ACC112 (cell line): ENCODE results near the gene GCDH.
A peak's percentile ranks its signal among the peaks of the same experiment; 100 is the strongest.
"Not testable (repeated sequence)": the region's sequence is repeated elsewhere in the genome, so short reads cannot be mapped to it uniquely, and the experiment has no call there.

Experiments
- H2AFZ ChIP-seq: fragments of 200-600 bp; sonication (generic); one replicate; pipeline ENCODE4 v1.6.0; 2017; ENCODE audit warnings: antibody characterized with exemption, low read length; ENCODE audit not compliant: unreplicated experiment
- H3K27ac ChIP-seq: fragments of 200-600 bp; sonication (generic); 2 replicates; pipeline ENCODE4 v1.5.1; 2014; ENCODE audit warnings: low read depth, mild to moderate bottlenecking, antibody characterized with exemption, low read length, moderate library complexity
- H3K27me3 ChIP-seq: fragments of 200-600 bp; sonication (generic); 2 replicates; pipeline ENCODE4 v1.6.1; 2014; ENCODE audit warnings: mild to moderate bottlenecking, antibody characterized with exemption, low read length, moderate library complexity, mixed read lengths; ENCODE audit not compliant: insufficient read depth
- H3K36me3 ChIP-seq: fragments of 200-600 bp; sonication (generic); 2 replicates; pipeline ENCODE4 v1.6.1; 2016; ENCODE audit warnings: mild to moderate bottlenecking, antibody characterized with exemption, low read length, moderate library complexity, mixed read lengths; ENCODE audit not compliant: insufficient read depth
- H3K4me1 ChIP-seq: fragments of 200-600 bp; sonication (generic); one replicate; pipeline ENCODE4 v1.6.1; 2016; ENCODE audit warnings: low read length, mixed read lengths; ENCODE audit not compliant: insufficient read depth, unreplicated experiment, control insufficient read depth
- H3K4me3 ChIP-seq: fragments of 200-600 bp; sonication (generic); 2 replicates; pipeline ENCODE4 v1.5.1; 2014; ENCODE audit warnings: mild to moderate bottlenecking, low read depth, low read length
- H3K79me2 ChIP-seq: fragments of 200-600 bp; sonication (generic); one replicate; pipeline ENCODE4 v1.6.0; 2016; ENCODE audit warnings: low read length; ENCODE audit not compliant: control insufficient read depth, unreplicated experiment, insufficient read depth

GCDH gene

DNA sequence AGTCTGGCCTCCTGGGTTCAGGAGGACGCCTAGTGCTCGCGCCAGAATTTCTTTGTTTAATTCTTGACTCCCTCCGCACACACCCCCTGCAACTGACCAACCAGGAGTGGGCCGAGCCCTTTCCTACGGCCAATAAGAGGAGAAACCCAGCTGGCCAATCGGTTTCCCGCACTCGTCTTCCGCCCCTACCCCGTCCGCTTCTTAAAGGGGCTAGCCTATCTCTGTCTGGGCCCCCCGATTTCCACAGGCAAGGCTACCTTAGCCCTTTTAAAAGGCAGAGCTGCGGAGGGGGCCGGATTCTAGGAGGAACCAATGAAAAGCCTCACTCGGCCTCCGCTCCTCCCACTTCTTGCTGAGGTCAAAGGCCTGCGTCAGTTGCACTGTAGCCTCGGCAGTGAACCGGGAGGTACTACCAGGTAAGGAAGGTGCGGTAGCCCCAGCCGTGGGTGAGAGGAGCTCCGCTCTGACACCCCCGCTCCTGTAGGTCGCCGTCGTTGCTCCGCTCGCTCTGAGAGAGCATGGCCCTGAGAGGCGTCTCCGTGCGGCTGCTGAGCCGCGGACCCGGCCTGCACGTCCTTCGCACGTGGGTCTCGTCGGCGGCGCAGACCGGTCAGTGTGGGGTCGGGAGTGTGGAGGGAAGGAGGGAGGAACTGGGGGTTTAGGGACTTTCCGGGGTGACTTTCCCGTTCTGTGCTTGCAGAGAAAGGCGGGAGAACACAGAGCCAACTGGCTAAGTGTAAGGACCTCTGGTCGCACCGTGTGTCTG lies at the start of gene GCDH:
TSS of gene GCDH (plus strand) at position 374 of the 766 bp plus-strand sequence. CDS start at position 519, 145 bp downstream.
- Histone ChIP-seq H3K4me3 (peak within 1 kb of the TSS; percentile 88), H3K79me2 (no peaks in the 10 kb centered on the region), H3K4me1 (peaks cover 5% of the 10 kb centered on the region)

DNA sequence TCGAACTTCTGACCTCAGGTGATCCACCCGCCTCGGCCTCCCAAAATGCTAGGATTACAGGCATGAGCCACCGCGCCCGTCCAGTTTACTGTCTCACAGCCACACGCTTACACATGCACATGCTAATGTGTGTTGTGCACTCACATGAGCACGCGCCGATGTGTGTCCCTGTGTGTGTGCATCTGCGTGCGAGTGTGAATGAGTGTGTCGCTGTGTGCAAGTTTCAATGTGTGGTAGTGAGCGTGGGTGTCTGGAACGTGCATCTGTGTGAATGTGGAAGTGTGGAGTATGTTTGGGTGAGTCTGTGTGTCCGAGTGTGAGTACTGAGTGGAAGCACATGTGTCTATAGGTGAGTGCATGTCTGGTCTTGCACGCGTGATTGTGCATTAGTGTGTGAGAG lies 48.4 kb upstream of the GCDH start:
- Histone ChIP-seq H3K27ac (no peak overlapping the region), H3K36me3 (no peaks in the 10 kb centered on the region), H3K79me2 (no peaks in the 10 kb centered on the region), H3K4me1 (peaks cover 2% of the 10 kb centered on the region), H2AFZ (no peak overlapping the region), H3K27me3 (peaks cover 30% of the 10 kb centered on the region), H3K4me3 (no peak overlapping the region)

More for the DNA sequence above, at the start of gene GCDH:
- no peaks in the 10 kb centered on the region for H3K36me3 ChIP-seq
- peak within 1 kb of the TSS; percentile 55 for H2AFZ ChIP-seq
- H3K27me3 ChIP-seq, result peaks cover 12% of the 10 kb centered on the region; the same call in 1 of the 2 replicates
- no peak within 1 kb of the TSS for H3K27ac ChIP-seq

DNA sequence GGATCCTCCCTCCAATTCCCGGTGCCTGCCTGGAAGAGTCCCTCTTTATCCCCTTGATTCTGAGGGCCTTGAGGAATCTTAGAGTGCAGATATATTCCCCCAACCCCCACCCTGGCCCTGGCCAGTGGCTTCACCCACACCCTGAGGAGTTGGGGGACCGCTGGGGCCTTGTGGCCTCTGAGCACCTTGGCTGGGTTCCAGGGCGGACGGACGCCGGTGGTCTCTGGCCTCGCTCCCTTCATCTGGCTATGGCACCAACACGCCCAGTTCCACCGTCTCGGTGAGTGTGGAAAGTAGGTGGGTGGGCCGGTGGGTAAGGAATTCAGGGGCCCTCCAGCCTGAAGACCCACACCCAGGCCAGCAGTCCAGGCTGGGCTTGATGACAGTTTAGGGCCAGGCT lies 47.6 kb upstream of the GCDH start:
- peaks cover 2% of the 10 kb centered on the region for H3K4me1 ChIP-seq
- no peak overlapping the region for H3K27ac ChIP-seq
- peaks cover 24% of the 10 kb centered on the region for H3K27me3 ChIP-seq
- no peak overlapping the region for H3K4me3 ChIP-seq
- no peaks in the 10 kb centered on the region for H3K36me3 ChIP-seq
- H3K79me2 ChIP-seq, result no peaks in the 10 kb centered on the region
- no peak overlapping the region for H2AFZ ChIP-seq

DNA sequence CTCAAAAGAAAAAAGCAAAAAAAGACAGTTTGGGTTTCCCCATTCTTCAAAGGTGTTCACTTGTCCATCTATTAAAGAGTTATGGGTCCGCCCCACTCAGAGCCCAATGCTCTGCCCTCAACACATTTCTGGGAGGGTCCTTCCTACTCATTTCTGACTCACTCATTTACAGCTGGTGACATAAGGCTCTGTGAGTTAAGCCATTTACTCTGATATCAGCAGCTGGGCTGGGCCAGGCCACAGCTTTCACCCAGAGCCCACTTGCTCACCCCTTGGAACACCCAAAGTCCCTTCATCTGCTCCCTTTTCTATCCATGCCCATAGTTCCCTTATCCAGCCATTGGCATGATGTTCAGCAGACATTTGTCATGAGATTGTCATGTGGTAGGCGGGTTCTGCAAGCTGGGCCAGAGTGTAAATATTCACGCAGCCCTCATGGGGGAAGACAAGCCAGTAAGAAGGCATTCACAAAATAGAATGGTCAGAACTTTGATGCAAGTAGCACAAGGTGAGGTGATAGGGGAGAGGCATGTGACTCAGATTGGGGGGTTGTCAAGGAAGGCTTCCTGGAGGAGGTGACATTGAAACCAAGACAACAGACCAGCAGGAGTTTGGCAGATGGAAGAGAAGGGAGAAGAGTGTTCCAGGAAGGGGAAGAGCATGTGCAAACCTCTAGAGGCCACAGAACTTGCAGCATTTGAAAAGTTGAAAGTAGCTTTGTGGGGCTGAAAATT lies 46.8 kb upstream of the GCDH start:
- Histone ChIP-seq H3K27ac (no peak overlapping the region), H2AFZ (no peak overlapping the region), H3K4me1 (peaks cover 2% of the 10 kb centered on the region), H3K27me3 (peaks cover 16% of the 10 kb centered on the region), H3K4me3 (no peak overlapping the region), H3K36me3 (no peaks in the 10 kb centered on the region), H3K79me2 (no peaks in the 10 kb centered on the region)

DNA sequence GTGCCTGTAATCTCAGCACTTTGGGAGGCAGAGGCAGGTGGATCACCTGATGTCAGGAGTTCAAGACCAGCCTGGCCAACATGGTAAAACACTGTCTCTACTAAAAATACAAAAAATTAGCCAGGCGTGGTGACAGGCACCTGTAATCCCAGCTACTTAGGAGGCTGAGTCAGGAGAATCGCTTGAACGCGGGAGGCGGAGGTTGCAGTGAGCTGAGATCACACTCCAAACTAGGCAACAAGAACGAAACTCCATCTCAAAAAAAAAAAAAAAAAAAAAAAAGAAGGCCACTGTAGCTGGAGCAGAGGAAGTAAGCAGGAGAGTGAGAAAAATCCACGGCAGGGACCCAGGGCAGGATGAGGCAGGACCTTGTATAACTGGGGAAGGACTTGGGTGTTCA lies 44.3 kb upstream of the GCDH start:
- not testable (repeated sequence) for H3K4me1 ChIP-seq, H3K36me3 ChIP-seq, H2AFZ ChIP-seq, H3K27ac ChIP-seq, H3K4me3 ChIP-seq, H3K79me2 ChIP-seq, H3K27me3 ChIP-seq

DNA sequence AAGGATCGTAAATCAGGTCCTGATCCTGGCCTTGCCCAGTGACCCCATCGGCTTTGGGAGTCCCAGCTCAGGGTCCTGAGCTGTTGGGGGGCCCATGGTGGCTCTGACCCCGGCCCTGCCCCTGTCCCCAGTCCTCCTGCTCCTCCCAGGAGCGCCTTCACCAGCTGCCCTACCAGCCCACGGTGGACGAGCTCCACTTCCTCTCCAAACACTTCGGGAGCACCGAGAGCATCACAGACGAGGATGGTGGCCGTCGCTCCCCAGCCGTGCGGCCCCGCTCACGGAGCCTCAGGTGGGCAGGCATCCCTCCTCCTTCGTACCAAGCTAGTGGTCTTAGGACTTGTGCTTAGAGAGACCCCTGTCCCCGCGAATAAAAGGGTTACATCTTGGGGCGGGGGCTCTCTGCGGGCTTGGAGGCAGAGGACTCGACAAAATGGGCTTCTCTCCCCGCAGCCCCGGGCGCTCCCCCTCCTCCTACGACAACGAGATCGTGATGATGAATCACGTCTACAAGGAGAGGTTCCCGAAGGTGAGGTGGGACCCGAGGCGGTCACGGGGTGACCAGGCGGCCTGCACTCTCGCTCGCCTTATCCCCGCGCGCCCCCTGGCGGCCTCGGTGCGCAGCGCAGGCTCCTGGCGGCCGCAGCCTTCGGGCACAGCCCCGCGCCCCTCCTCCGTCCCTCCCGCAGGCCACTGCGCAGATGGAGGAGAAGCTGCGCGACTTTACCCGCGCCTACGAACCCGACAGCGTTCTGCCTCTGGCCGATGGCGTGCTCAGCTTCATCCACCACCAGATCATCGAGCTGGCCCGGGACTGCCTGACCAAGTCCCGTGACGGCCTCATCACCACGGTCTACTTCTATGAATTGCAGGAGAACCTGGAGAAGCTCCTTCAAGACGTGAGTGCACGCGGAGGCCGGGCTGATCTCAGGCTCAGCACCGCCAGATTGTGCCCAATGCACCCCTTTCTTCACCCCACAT lies 43.5 kb upstream of the GCDH start:
- Histone ChIP-seq H3K36me3 (no peaks in the 10 kb centered on the region), H3K27ac (no peak overlapping the region), H2AFZ (no peak overlapping the region), H3K27me3 (no peaks in the 10 kb centered on the region), H3K4me1 (peaks cover 2% of the 10 kb centered on the region), H3K4me3 (peak overlapping the region; percentile 59), H3K79me2 (no peaks in the 10 kb centered on the region)

DNA sequence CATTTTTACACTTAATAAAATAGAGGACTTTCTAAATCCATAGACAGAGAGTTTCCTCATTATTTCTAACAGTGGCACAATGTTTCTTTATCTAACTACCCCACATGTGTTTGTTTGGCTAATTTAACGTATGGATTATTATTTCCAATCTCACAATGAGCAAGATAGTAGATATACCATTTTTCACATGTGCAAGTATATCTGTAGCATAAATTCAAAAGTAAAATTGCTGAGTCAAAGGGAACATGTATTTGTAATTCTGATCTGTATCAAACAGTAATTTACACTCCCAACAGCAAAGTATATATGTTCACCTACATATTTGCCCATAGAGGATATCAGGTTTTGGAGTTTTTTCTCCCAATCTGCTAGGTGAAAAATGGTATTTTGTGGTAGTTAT lies 34.3 kb upstream of the GCDH start:
- no peaks in the 10 kb centered on the region for H3K27me3 ChIP-seq

DNA sequence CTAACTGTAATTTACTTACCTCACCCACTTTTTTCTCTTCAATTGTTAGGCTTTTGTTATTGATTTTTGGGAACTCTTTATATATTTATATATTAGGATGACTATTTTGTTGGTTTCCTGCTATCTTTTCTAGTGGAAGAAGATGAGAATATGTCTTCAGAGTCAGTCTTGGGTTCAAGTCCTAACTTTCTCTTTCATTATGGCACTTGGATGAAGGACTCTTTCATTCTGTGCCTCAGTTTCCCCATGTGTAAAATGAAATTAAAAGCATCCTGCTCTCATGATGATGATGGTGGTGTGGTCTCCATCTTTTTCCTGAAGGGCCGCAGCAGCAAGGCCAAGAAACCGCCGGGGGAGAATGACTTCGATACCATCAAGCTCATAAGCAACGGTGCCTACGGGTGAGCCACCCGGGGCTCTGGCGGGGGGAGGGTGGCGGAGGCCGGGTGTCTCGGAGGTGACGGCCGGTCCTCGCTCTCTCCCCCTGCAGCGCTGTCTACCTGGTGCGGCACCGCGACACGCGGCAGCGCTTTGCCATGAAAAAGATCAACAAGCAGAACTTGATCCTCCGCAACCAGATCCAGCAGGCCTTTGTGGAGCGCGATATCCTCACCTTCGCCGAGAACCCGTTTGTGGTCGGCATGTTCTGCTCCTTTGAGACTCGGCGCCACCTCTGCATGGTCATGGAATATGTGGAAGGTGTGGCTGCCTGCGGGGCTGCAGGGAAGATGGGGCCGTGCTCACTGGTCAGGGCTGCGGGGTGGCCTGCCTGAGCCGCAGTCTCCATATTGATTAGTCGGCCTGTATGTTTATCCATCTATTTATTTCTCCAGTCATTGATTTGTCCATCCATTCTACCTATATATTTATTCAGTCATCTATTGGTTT lies 32.7 kb upstream of the GCDH start:
- Histone ChIP-seq H3K4me1 (no peaks in the 10 kb centered on the region), H3K27ac (no peak overlapping the region), H2AFZ (no peak overlapping the region), H3K79me2 (no peaks in the 10 kb centered on the region), H3K27me3 (no peaks in the 10 kb centered on the region), H3K4me3 (no peak overlapping the region), H3K36me3 (no peaks in the 10 kb centered on the region)

More for the DNA sequence above, 34.3 kb upstream of the GCDH start:
- Histone ChIP-seq H3K4me3 (no peak overlapping the region), H2AFZ (no peak overlapping the region), H3K27ac (no peak overlapping the region), H3K79me2 (no peaks in the 10 kb centered on the region), H3K36me3 (no peaks in the 10 kb centered on the region), H3K4me1 (no peaks in the 10 kb centered on the region)

DNA sequence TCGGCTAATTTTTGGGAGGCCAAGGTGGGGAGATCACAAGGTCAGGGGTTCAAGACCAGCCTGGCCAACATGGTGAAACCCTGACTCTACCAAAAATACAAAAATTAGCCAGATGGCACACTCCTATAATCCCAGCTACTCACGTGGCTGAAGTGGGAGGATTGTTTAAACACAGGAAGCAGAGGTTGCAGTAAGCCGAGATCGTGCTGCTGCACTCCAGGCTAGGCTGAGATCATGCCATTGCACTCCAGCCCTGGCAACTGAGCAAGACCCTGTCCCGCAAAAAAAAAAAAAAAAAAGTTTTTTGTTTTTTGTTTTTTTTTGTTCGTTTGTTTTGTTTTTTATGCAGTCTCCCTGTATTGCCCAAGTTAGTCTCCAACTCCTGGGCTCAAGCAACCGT lies 31.4 kb upstream of the GCDH start:
- Histone ChIP-seq H3K36me3 (no peaks in the 10 kb centered on the region), H3K4me1 (no peaks in the 10 kb centered on the region), H2AFZ (no peak overlapping the region), H3K27me3 (0 out of 2 replicates have a peak, but pooled peaks cover 2% of the 10 kb centered on the region), H3K79me2 (no peaks in the 10 kb centered on the region), H3K27ac (no peak overlapping the region), H3K4me3 (no peak overlapping the region)
